ENCODE data around the gene SRM.

DNA sequence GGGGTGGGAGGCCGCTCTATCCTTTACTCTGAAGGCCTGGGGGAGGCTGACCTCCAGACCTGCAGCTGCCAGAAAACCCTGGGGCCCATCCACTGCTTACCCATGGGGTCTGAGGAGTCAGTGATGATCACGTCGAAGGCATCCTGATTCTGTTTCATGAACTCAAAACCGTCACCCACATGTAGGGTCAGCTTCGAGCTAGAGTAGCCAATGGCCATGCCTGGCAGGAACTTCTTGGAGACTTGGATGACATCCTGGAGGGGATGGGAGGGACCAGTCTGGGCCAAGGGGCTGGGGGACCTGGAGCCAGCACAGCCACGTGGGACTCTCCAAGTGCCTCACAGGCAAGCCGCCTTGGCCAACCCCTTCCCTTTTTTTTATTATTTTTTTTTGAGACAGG lies 3.3 kb downstream of the SRM start:
- TF ChIP-seq, protein P1, sequence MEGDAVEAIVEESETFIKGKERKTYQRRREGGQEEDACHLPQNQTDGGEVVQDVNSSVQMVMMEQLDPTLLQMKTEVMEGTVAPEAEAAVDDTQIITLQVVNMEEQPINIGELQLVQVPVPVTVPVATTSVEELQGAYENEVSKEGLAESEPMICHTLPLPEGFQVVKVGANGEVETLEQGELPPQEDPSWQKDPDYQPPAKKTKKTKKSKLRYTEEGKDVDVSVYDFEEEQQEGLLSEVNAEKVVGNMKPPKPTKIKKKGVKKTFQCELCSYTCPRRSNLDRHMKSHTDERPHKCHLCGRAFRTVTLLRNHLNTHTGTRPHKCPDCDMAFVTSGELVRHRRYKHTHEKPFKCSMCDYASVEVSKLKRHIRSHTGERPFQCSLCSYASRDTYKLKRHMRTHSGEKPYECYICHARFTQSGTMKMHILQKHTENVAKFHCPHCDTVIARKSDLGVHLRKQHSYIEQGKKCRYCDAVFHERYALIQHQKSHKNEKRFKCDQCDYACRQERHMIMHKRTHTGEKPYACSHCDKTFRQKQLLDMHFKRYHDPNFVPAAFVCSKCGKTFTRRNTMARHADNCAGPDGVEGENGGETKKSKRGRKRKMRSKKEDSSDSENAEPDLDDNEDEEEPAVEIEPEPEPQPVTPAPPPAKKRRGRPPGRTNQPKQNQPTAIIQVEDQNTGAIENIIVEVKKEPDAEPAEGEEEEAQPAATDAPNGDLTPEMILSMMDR (conservative IDR thresholded peaks at IDR 0.05 in 1 of 2, IDR thresholded peaks at IDR 0.05 in 1 of 2; ENCODE audit: low read depth in 1 of 2, low read length in 2 of 2): no peak
- TF ChIP-seq EZH2 (IDR thresholded peaks at IDR 0.05; ENCODE audit: low read length, missing control alignments): no peak

Data from fibroblast of lung (primary cell).